GM12801 (cell line): Measurements from ENCODE around the gene ARID3A.

Experiments used
- TF ChIP-seq, protein P1 (sequence below): IDR thresholded peaks from one replicate; pipeline ENCODE4 v1.5.1; 2011; ENCODE audit warnings: control low read depth; ENCODE audit not compliant: insufficient read length; ENCODE audit errors: extremely low read depth

ARID3A gene

DNA sequence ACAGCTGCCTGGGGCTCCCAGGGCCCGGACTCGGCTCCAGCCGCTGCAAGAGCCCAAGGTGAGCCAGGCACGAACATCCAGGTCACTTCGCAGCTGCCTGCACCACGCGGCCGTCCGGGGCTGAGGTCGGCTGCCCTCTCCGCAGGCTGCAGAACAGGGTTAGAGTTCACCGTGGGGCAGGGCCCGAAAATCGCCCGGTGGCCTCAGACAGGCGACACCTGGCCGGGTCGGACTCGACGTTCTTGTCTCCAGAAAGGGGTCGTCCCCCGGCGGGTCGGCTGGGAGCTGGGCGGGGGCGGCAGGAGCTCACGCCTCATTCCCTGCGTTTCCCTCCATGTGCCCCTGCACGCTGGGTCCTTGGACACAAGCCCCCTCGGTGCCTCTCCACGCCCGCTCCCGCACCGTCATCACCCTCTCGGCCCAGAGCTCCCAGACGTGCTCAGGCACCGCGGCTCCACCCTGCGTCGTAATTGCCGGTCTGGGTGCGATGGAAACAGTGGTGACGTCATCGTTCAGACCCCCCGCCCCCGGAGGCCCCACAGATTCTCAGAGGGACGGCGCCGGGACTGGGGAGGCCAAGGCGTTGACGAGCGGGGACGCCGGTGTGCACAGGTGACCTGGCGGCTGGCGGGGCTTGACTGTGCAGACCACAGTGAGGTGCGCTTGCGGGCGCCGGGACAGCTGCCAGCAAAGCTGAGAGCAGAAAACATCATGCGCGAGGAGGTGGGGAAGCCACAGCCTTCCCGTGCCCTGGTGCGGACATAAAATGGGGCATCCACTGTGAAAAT, 70.4 kb downstream of the ARID3A start:
- TF ChIP-seq, protein P1, sequence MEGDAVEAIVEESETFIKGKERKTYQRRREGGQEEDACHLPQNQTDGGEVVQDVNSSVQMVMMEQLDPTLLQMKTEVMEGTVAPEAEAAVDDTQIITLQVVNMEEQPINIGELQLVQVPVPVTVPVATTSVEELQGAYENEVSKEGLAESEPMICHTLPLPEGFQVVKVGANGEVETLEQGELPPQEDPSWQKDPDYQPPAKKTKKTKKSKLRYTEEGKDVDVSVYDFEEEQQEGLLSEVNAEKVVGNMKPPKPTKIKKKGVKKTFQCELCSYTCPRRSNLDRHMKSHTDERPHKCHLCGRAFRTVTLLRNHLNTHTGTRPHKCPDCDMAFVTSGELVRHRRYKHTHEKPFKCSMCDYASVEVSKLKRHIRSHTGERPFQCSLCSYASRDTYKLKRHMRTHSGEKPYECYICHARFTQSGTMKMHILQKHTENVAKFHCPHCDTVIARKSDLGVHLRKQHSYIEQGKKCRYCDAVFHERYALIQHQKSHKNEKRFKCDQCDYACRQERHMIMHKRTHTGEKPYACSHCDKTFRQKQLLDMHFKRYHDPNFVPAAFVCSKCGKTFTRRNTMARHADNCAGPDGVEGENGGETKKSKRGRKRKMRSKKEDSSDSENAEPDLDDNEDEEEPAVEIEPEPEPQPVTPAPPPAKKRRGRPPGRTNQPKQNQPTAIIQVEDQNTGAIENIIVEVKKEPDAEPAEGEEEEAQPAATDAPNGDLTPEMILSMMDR: no peak

DNA sequence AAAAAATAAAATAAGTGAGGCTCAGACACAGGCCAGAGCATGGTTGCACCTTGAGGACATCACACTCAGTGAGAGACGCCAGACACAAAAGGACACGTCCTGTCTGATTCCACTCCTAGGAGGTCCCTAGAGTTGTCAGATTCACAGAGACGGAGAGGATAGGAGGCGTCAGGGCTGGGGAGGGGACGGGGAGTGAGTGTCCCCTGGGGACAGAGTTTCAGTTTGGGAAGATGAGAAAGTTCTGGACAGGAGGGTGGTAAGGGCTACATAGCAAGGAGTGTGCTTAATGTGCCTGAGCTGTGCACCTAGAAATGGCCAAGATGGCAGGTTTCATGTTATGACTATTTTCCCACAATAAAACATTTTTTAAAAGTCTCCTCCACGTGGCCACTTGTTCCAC, 72.2 kb downstream of the ARID3A start:
- TF ChIP-seq, protein P1: no peak

DNA sequence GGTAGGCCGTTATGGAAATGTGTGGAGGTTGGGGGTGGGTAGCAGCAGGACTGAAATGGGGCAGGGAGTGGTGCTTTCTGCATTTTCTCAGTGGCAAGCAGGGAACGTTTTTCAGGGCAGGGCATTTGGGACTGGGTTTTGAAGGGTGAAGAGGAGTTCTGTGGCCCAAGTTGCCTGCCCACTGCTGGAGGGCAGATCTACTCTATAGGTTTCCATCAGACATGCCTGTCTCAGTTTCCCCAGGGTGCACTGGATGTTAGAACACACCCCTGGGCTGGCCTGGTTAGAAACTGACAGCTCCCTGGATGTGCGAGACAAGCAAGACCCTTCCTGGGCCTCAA, 73.5 kb downstream of the ARID3A start:
- TF ChIP-seq, protein P1: no peak

DNA sequence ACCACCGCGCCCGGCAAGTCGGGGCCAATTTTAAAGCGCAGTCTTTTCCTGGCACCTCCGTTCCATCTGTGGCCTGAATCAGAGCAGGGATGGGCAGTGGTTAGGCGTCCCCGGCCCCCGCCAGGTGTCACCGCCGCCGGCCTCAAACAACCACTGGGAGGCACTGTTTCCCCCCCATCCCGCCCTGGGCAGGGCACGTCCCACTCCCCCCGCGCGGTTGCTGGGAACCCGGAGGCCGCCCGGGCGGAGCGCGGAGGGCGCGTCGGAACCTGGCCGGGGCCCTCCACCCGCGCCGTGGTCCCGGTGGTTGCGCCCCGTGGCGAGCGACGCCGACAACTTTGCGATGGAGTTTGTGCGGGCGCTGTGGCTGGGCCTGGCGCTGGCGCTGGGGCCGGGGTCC, 74.3 kb downstream of the ARID3A start, which contains the start of gene GRIN3B:
GRIN3B (plus strand) TSS at position 325 of the 400 bp plus-strand sequence; CDS start at position 344, 19 bp downstream.
- TF ChIP-seq, protein P1: no peak

DNA sequence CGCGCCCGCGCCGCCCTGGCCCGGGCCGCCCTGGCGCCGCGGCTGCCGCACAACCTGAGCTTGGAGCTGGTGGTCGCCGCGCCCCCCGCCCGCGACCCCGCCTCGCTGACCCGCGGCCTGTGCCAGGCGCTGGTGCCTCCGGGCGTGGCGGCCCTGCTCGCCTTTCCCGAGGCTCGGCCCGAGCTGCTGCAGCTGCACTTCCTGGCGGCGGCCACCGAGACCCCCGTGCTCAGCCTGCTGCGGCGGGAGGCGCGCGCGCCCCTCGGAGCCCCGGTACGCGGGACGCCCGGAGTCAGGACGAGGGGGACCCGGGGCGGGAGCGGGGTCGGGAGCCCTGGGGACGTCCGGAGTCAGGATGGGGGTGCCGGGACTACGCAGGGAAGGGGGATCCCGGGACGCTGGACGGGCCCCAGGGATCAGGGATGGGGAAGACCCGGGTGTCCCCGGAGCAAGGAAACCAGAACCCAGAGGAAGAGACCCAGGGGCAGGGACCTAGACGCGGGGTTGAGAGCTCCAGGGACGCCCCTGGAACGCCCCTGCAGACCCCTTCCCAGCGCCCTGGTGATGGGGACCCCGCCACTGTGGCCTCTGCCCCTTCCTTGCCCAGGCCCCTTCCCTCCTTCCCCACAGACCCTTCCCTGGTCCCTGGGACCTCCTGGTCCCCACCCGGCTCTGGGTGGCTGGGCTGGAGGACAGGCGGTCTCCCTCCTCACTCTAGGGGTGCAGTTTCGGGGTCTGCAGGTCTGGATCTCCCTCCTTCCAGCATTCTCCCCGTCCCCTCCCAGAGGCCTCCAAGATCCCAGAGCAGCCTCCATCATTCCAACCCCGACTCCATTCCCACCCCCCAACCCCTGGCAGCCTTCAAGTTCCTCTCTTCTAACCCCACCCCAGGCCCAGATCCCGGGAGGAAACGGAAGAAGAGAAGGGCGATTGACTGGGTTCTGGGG, 75.0 kb downstream of the ARID3A start:
- TF ChIP-seq, protein P1: no peak

DNA sequence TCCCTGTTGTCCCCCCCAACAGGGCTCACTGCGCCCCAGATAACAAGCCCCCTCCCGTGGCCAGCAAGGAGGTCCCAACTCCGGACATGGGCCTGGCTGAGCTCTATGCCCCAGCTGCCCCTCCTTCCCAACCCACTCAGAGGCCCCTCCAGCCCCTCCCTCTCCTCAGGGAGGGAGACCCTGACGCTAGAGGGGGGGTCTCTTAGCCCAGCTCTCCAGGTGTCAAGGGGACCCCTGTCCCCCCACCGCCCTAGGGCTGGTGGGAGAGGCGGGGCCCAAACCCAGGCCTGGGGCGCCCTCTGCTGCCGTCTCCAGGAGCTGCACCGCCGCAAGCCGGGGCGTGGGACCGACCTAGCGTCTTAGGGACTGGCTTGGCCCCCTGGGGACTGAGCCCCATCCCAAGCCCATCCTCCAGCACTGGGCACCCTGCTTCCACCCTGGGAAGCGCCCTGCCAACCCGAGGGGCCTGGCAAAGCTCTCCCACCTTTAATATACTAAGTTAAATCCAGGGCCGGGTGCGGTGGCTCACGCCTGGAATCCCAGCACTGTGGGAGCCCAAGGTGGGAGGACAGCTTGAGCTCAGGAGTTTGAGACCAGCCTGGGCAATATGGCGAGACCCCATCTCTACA, 75.8 kb downstream of the ARID3A start:
- TF ChIP-seq, protein P1: no peak

DNA sequence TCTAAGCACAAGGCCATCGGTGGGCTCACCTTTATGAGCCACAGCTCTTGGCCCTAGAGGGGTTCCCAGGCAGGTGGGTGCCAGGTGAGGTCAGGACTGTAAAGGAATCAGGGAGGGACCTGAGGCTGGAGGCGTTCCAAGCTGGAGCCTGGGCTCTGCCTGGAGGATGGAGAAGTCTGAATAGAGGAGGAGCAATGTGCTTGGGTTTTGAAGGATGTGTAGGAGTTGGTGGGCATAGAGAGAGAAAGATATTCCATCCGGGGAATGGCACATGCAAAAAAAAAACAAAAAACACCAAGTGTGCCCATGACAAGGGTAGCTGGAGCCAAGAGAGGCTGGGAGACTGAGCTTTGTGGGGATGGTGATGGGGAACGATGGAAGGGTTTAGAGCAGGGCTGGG, 76.8 kb downstream of the ARID3A start:
- TF ChIP-seq, protein P1: no peak
